Fibroblast of lung (primary cell): Measurements from ENCODE around the gene APOA4. TPM values are rescaled to one million over a fixed set of nuclear protein-coding genes. Genes with fewer than 3 reads are reported as not detected.

Experiments
- DNase-seq, 2 donors: peaks; one replicate each; pipeline versions ENCODE4 v3.0.0 to v3.0.0-alpha.2; 2010; ENCODE audit warnings: low read depth in 2 of 2
- H2AFZ ChIP-seq: 2 replicates; pipeline ENCODE4 v1.5.1; 2012; ENCODE audit warnings: low read length, control low read depth, inconsistent platforms
- H3K27ac ChIP-seq: 2 replicates; pipeline ENCODE4 v1.5.1; 2011; ENCODE audit warnings: low read length, control low read depth; ENCODE audit not compliant: insufficient read depth
- H3K27me3 ChIP-seq: 2 replicates; pipeline ENCODE4 v1.5.1; 2011; ENCODE audit warnings: mild to moderate bottlenecking, low read length; ENCODE audit not compliant: control insufficient read depth, insufficient read depth
- H3K36me3 ChIP-seq: 2 replicates; pipeline ENCODE4 v1.5.1; 2011; ENCODE audit warnings: low read length; ENCODE audit not compliant: control insufficient read depth, insufficient read depth
- H3K4me1 ChIP-seq: 2 replicates; pipeline ENCODE4 v1.5.1; 2011; ENCODE audit warnings: low read length; ENCODE audit not compliant: control insufficient read depth, insufficient read depth; ENCODE audit errors: extremely low read depth
- H3K4me2 ChIP-seq: 2 replicates; pipeline ENCODE4 v1.5.1; 2011; ENCODE audit warnings: low read length, control low read depth; ENCODE audit not compliant: insufficient read depth; ENCODE audit errors: extremely low read depth
- H3K4me3 ChIP-seq, 4 experiments: fragments of 200-600 bp in 1 of 4; sonication (generic) in 1 of 4; replicated peaks in 1 of 4; 2 replicates each; pipeline ENCODE4 v1.5.1; 2011 to 2016; ENCODE audit warnings: low read length in 4 of 4, low read depth in 3 of 4, mild to moderate bottlenecking in 3 of 4, control low read depth in 2 of 4, inconsistent platforms in 1 of 4, mixed read lengths in 1 of 4; ENCODE audit not compliant: insufficient read depth in 1 of 4; ENCODE audit errors: control extremely low read depth in 1 of 4
- H3K79me2 ChIP-seq: 2 replicates; pipeline ENCODE4 v1.5.1; 2012; ENCODE audit warnings: mild to moderate bottlenecking, low read length, inconsistent platforms; ENCODE audit not compliant: control insufficient read depth, insufficient read depth
- H3K9ac ChIP-seq: 2 replicates; pipeline ENCODE4 v1.5.1; 2011; ENCODE audit warnings: mild to moderate bottlenecking, low read length, control low read depth; ENCODE audit not compliant: insufficient read depth
- H3K9me3 ChIP-seq: 2 replicates; pipeline ENCODE4 v1.5.1; 2012; ENCODE audit warnings: low read depth, low read length; ENCODE audit not compliant: control insufficient read depth, insufficient read depth
- H4K20me1 ChIP-seq: 2 replicates; pipeline ENCODE4 v1.5.1; 2011; ENCODE audit warnings: low read length; ENCODE audit not compliant: control insufficient read depth, insufficient read depth; ENCODE audit errors: extremely low read depth
- CTCF ChIP-seq, 2 donors: IDR thresholded peaks in 1 of 2; conservative IDR thresholded peaks in 1 of 2; 1 replicate in 1 of 2; 2 replicates in 1 of 2; pipeline ENCODE4 v1.5.1; 2011 to 2012; ENCODE audit warnings: low read length in 2 of 2, control low read depth in 1 of 2, inconsistent platforms in 1 of 2, low read depth in 1 of 2, mild to moderate bottlenecking in 1 of 2
- EZH2 ChIP-seq: IDR thresholded peaks from 2 replicates; pipeline ENCODE4 v1.5.1; 2012; ENCODE audit warnings: low read length, control low read depth, mild to moderate bottlenecking; ENCODE audit errors: missing control alignments
- polyA plus RNA-seq, 2 donors: library from polyadenylated mRNA; depleted of rRNA in 1 of 2; stranded (reverse) in 1 of 2; unstranded in 1 of 2; fragments of >200 nt; gene quantifications; 2 replicates each; pipeline ENCODE4 v1.2.1, GENCODE V29; 2011 to 2012; ENCODE audit warnings: missing spikeins in 1 of 2
- total RNA-seq: library from RNA; depleted of rRNA; stranded (reverse); fragments of >200 nt; gene quantifications from 2 replicates; pipeline ENCODE4 v1.2.1, GENCODE V29; 2014

APOA4 gene
- total and polyA plus RNA-seq, 2 donors (not counting 1 experiment from before 2014, with no cell fraction given): not detected

- H3K4me2 ChIP-seq: peak overlapping the region; percentile 95
- peak overlapping the region; percentile 87 for H2AFZ ChIP-seq
- H3K9me3 ChIP-seq: no peaks in the 10 kb centered on the region
- peak overlapping the region; percentile 51 for H3K27ac ChIP-seq
- H4K20me1 ChIP-seq: no peaks in the 10 kb centered on the region
- H3K27me3 ChIP-seq: no peaks in the 10 kb centered on the region
- H3K79me2 ChIP-seq: peaks cover 21% of the 10 kb centered on the region
- H3K4me3 ChIP-seq: peak overlapping the region; percentile 93 to 99 (median 96)
- DNase-seq: peak; percentile 11 to 17
- peak overlapping the region; percentile 32 for H3K9ac ChIP-seq
- no peak for TF ChIP-seq EZH2
- H3K4me1 ChIP-seq: peaks cover 7% of the 10 kb centered on the region
- H3K36me3 ChIP-seq: peaks cover 3% of the 10 kb centered on the region
These were observed 49.7 kb downstream of the APOA4 start for GRCh38 chr11:116773203-116774097.

- Histone ChIP-seq H3K79me2 (peaks cover 22% of the 10 kb centered on the region), H3K4me2 (peak within 1 kb of the TSS; percentile 96), H3K27ac (peak within 1 kb of the TSS; percentile 95), H3K9me3 (no peaks in the 10 kb centered on the region), H4K20me1 (no peaks in the 10 kb centered on the region), H3K4me3 (peak within 1 kb of the TSS; percentile 93 to 99 (median 96)), H3K36me3 (peaks cover 3% of the 10 kb centered on the region), H3K4me1 (peaks cover 7% of the 10 kb centered on the region), H3K9ac (peak within 1 kb of the TSS; percentile 92), H2AFZ (peak within 1 kb of the TSS; percentile 87), H3K27me3 (no peaks in the 10 kb centered on the region)
- peak; percentile 78 to 80 for DNase-seq
- no peak for TF ChIP-seq CTCF (conservative IDR thresholded peaks at IDR 0.05 in 1 of 2, IDR thresholded peaks at IDR 0.05 in 1 of 2; ENCODE audit: low read depth in 1 of 2, low read length in 2 of 2)
- TF ChIP-seq EZH2: no peak
These were observed 50.5 kb downstream of the APOA4 start, which contains the start of gene BUD13 for GRCh38 chr11:116772443-116773202. BUD13 (minus strand) TSS chr11:116772987; CDS start chr11:116772964, 23 bp downstream.

- H4K20me1 ChIP-seq: no peaks in the 10 kb centered on the region
- H3K27me3 ChIP-seq: no peaks in the 10 kb centered on the region
- H3K4me2 ChIP-seq: peak overlapping the region; percentile 96
- peak overlapping the region; percentile 92 for H3K9ac ChIP-seq
- H2AFZ ChIP-seq: no peak overlapping the region
- no peaks in the 10 kb centered on the region for H3K9me3 ChIP-seq
- peaks cover 7% of the 10 kb centered on the region for H3K4me1 ChIP-seq
- DNase-seq: peak in 1 of 2 donors; percentile 12
- peaks cover 23% of the 10 kb centered on the region for H3K79me2 ChIP-seq
- TF ChIP-seq EZH2: no peak
- no peak for TF ChIP-seq CTCF (conservative IDR thresholded peaks at IDR 0.05 in 1 of 2, IDR thresholded peaks at IDR 0.05 in 1 of 2; ENCODE audit: low read depth in 1 of 2, low read length in 2 of 2)
- H3K36me3 ChIP-seq: peaks cover 3% of the 10 kb centered on the region
- peak overlapping the region; percentile 95 for H3K27ac ChIP-seq
- peak overlapping the region; percentile 93 to 99 (median 96) for H3K4me3 ChIP-seq
These were observed 51.2 kb downstream of the APOA4 start for GRCh38 chr11:116771935-116772334.

Other genes with a start within 250 kb of the APOA4 start
- gene BUD13, start 50.3 kb downstream of the APOA4 start, total RNA-seq: 12.7 and 14.9 TPM in 2 replicates
- gene BUD13, start 50.3 kb downstream of the APOA4 start, polyA plus RNA-seq: 13.0 and 16.8 TPM in 2 replicates
- 28.4 and 30.8 TPM in 2 replicates for gene ZPR1, start 35.3 kb downstream of the APOA4 start, total RNA-seq
- gene ZPR1, start 35.3 kb downstream of the APOA4 start, polyA plus RNA-seq: 56.4 and 65.3 TPM in 2 replicates
- not detected in 2 replicates for gene APOA5, start 31.4 kb downstream of the APOA4 start, total RNA-seq
- gene APOA5, start 31.4 kb downstream of the APOA4 start, polyA plus RNA-seq: not detected in 2 replicates
- gene APOC3, start 6.6 kb upstream of the APOA4 start, total RNA-seq: not detected in 2 replicates
- not detected in 2 replicates for gene APOC3, start 6.6 kb upstream of the APOA4 start, polyA plus RNA-seq
- 0.26 TPM in 1 of 2 replicates, not detected in the other for gene APOA1, start 14.3 kb upstream of the APOA4 start, total RNA-seq
- gene APOA1, start 14.3 kb upstream of the APOA4 start, polyA plus RNA-seq: 0.05 TPM in 1 of 2 replicates, not detected in the other